ENCODE results near the gene TEX2. TPM values are rescaled to one million over a fixed set of nuclear protein-coding genes. Genes with fewer than 3 reads are reported as not detected.
A peak's percentile ranks its signal among the peaks of the same experiment; 100 is the strongest.

TEX2 gene
- total and polyA plus RNA-seq, 2 experiments from 2014 or later, result 26.9 to 37.0 TPM

DNA sequence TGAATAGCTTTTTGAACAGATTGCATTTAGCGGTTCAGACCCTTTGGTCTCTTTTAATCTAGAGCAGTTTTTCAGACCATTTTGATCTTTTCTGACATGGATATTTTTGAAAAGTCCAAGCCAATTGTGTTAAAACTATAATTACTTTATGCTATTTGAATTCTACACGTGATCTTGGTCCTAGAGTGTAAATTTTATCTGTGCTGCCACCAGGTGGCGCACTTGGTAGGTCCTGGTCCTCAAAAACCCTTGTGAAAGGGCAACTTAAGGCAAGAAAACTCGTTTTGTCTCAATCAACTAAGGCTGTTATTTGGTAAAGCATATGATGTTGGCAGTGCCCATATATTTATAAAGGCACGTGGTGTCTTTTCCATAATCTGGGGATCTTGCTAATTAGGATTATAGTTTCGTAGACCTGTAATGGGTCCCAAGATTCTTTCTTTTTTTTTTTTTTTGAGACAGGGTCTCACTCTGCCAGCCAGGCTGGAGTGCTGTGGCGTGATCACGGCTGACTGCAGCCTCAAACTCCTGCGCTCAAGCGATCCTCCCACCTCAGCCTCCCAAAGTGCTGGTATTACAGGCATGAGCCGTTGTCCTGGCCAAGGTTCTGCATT is 43.9 kb upstream of the TEX2 start:
- TF ChIP-seq EZH2 (IDR thresholded peaks at IDR 0.05; ENCODE audit: insufficient read depth, poor library complexity, severe bottlenecking) (no peak), EZH2phosphoT487 (IDR thresholded peaks at IDR 0.05; ENCODE audit: insufficient read depth, low read depth) (no peak)
- no peak overlapping the region for H3K9ac ChIP-seq
- H3K36me3 ChIP-seq (ENCODE audit: low read depth), result no peaks in the 10 kb centered on the region
- H3K79me2 ChIP-seq (ENCODE audit: insufficient read depth), result no peaks in the 10 kb centered on the region
- WGBS, 2 experiments (ENCODE audit: low coverage in 1 of 2, low lambda C conversion rate in 2 of 2, missing lambda C conversion rate in 2 of 2), result 41 to 47% methylated on average over 11 of the region's 11 CpGs
- no peaks in the 10 kb centered on the region for H3K27me3 ChIP-seq (replicated peaks; ENCODE audit: insufficient read depth)
- no peaks in the 10 kb centered on the region for H3K9me2 ChIP-seq (ENCODE audit: insufficient read depth)
- DNase-seq, result peak; percentile 78
- H2AFZ ChIP-seq, result no peak overlapping the region
- no peaks in the 10 kb centered on the region for H4K20me1 ChIP-seq (ENCODE audit: insufficient read depth)
- no peaks in the 10 kb centered on the region for H3K4me1 ChIP-seq (ENCODE audit: insufficient read depth)
- in situ Hi-C loops (cut with MboI), result loop anchor here (10.0 kb wide), 1 partner anchor 178 kb away; no protein-coding TSS in a partner anchor
- H3F3A ChIP-seq (ENCODE audit: insufficient read depth), result no peaks in the 10 kb centered on the region
- H3K9me3 ChIP-seq (ENCODE audit: low read depth), result no peaks in the 10 kb centered on the region
- no peak overlapping the region for H3K4me3 ChIP-seq
- no peak overlapping the region for H3K4me2 ChIP-seq (ENCODE audit: unreplicated experiment)
- no peak overlapping the region for H3K27ac ChIP-seq

DNA sequence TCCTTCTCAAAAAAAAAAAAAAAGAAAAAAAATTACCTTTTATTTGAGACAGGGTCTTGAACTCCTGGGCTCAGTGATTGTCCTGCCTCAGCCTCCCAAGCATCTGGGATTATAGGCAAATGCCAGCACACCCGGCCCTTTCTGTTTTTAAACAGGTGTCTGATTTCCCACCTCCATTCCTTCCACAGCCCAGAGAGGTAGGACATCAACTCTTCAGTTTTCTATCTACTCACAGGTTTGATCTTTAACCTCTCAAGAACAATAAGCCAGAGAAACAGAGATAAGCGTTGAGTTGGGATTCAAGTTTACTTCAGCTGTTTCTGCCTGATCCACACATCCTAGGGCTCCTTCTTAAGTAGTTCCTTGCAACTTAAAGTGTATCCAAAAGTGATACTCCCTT is 41.5 kb upstream of the TEX2 start:
- no peak overlapping the region for H3K4me3 ChIP-seq
- 80 to 87% methylated on average over 2 of the region's 2 CpGs for WGBS, 2 experiments (ENCODE audit: low coverage in 1 of 2, low lambda C conversion rate in 2 of 2, missing lambda C conversion rate in 2 of 2)
- TF ChIP-seq EZH2 (IDR thresholded peaks at IDR 0.05; ENCODE audit: insufficient read depth, poor library complexity, severe bottlenecking), result no peak
- no peak for TF ChIP-seq EZH2phosphoT487 (IDR thresholded peaks at IDR 0.05; ENCODE audit: insufficient read depth, low read depth)

DNA sequence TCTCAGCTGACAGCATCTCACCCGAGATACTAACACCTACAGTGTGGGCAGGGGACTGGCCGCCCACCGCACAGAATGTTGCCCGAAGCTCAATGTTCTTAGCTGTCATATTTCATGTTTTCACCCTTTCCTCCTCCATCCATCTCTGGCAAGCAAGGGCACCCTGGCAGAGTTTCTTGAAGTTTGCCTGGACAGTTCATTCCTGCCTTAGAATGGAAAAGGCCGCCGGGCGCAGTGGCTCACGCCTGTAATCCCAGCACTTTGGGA is 37.6 kb upstream of the TEX2 start:
- no peak overlapping the region for H3K4me2 ChIP-seq (ENCODE audit: unreplicated experiment)
- H4K20me1 ChIP-seq (ENCODE audit: insufficient read depth), result no peaks in the 10 kb centered on the region
- no peaks in the 10 kb centered on the region for H3K79me2 ChIP-seq (ENCODE audit: insufficient read depth)
- H2AFZ ChIP-seq, result no peak overlapping the region
- H3K36me3 ChIP-seq (ENCODE audit: low read depth), result no peaks in the 10 kb centered on the region
- no peaks in the 10 kb centered on the region for H3K4me1 ChIP-seq (ENCODE audit: insufficient read depth)
- 84 to 88% methylated on average over 8 of the region's 8 CpGs for WGBS, 2 experiments (ENCODE audit: low coverage in 1 of 2, low lambda C conversion rate in 2 of 2, missing lambda C conversion rate in 2 of 2)
- in situ Hi-C loops (cut with MboI), result loop anchor here (10.0 kb wide), 1 partner anchor 184 kb away; no protein-coding TSS in a partner anchor
- H3K27me3 ChIP-seq (replicated peaks; ENCODE audit: insufficient read depth), result no peaks in the 10 kb centered on the region
- H3K9me2 ChIP-seq (ENCODE audit: insufficient read depth), result no peaks in the 10 kb centered on the region
- TF ChIP-seq EZH2phosphoT487 (IDR thresholded peaks at IDR 0.05; ENCODE audit: insufficient read depth, low read depth) (no peak), EZH2 (IDR thresholded peaks at IDR 0.05; ENCODE audit: insufficient read depth, poor library complexity, severe bottlenecking) (no peak)
- H3F3A ChIP-seq (ENCODE audit: insufficient read depth), result no peaks in the 10 kb centered on the region
- no peak overlapping the region for H3K4me3 ChIP-seq
- H3K9ac ChIP-seq, result no peak overlapping the region
- DNase-seq, result no peak
- no peaks in the 10 kb centered on the region for H3K9me3 ChIP-seq (ENCODE audit: low read depth)
- no peak overlapping the region for H3K27ac ChIP-seq

More for the DNA sequence above, 41.5 kb upstream of the TEX2 start:
- no peaks in the 10 kb centered on the region for H3K9me2 ChIP-seq (ENCODE audit: insufficient read depth)
- H3K36me3 ChIP-seq (ENCODE audit: low read depth), result no peaks in the 10 kb centered on the region
- no peak overlapping the region for H3K9ac ChIP-seq
- no peaks in the 10 kb centered on the region for H3F3A ChIP-seq (ENCODE audit: insufficient read depth)
- H2AFZ ChIP-seq, result no peak overlapping the region
- in situ Hi-C loops (cut with MboI), result loop anchor here (10.0 kb wide), 1 partner anchor 180 kb away; no protein-coding TSS in a partner anchor
- no peak overlapping the region for H3K4me2 ChIP-seq (ENCODE audit: unreplicated experiment)
- no peaks in the 10 kb centered on the region for H3K79me2 ChIP-seq (ENCODE audit: insufficient read depth)
- no peaks in the 10 kb centered on the region for H3K27me3 ChIP-seq (replicated peaks; ENCODE audit: insufficient read depth)
- H3K27ac ChIP-seq, result no peak overlapping the region
- DNase-seq, result no peak
- H3K4me1 ChIP-seq (ENCODE audit: insufficient read depth), result no peaks in the 10 kb centered on the region
- no peaks in the 10 kb centered on the region for H4K20me1 ChIP-seq (ENCODE audit: insufficient read depth)
- no peaks in the 10 kb centered on the region for H3K9me3 ChIP-seq (ENCODE audit: low read depth)

DNA sequence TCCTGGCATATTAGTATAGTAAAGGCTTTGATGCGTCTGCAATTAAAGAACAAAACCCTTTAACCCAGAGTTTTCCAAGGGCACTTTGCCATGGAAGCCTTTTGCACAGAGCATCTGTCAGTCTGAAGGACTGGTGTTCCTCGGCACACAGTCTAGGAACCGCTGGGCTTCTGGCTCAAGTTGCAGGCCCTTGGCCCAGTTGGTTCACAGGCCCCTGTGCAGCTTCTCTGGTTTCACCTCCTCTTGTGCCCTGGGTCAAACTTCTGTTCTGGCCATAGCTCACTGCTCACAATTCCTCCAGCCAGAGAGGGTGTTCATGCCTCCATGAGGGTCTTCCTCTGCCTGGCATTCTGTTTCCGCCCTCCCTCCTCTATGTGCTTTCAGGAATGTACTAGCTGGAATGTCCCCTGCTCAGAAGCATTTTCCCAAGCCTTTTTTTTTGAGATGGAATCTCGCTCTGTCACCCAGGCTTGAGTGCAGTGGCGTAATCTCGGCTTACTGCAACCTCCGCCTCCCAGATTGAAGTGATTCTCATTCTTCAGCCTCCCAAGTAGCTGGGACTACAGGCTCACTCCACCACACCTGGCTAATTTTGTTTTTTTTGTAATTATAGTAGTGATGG is 34.5 kb upstream of the TEX2 start:
- H3K27ac ChIP-seq, result no peak overlapping the region
- no peaks in the 10 kb centered on the region for H3K27me3 ChIP-seq (replicated peaks; ENCODE audit: insufficient read depth)
- H3K4me1 ChIP-seq (ENCODE audit: insufficient read depth), result no peaks in the 10 kb centered on the region
- H3K4me2 ChIP-seq (ENCODE audit: unreplicated experiment), result no peak overlapping the region
- no peak overlapping the region for H2AFZ ChIP-seq
- H3K9ac ChIP-seq, result no peak overlapping the region
- no peaks in the 10 kb centered on the region for H3K9me3 ChIP-seq (ENCODE audit: low read depth)
- no peaks in the 10 kb centered on the region for H3K79me2 ChIP-seq (ENCODE audit: insufficient read depth)
- WGBS, 2 experiments (ENCODE audit: low coverage in 1 of 2, low lambda C conversion rate in 2 of 2, missing lambda C conversion rate in 2 of 2), result 81 to 86% methylated on average over 8 of the region's 8 CpGs
- no peaks in the 10 kb centered on the region for H4K20me1 ChIP-seq (ENCODE audit: insufficient read depth)
- no peak for DNase-seq
- TF ChIP-seq EZH2 (IDR thresholded peaks at IDR 0.05; ENCODE audit: insufficient read depth, poor library complexity, severe bottlenecking), result no peak
- no peak for TF ChIP-seq EZH2phosphoT487 (IDR thresholded peaks at IDR 0.05; ENCODE audit: insufficient read depth, low read depth)
- in situ Hi-C loops (cut with MboI), result loop anchor here (25.0 kb wide), 1 partner anchor 385 kb away; the partner anchor contains the start of genes CSHL1 and GH1
- H3K4me3 ChIP-seq, result no peak overlapping the region
- H3K9me2 ChIP-seq (ENCODE audit: insufficient read depth), result no peaks in the 10 kb centered on the region
- H3K36me3 ChIP-seq (ENCODE audit: low read depth), result no peaks in the 10 kb centered on the region
- no peaks in the 10 kb centered on the region for H3F3A ChIP-seq (ENCODE audit: insufficient read depth)

Measured in GM23248 (cell line).